Stimulated activated CD8-positive, alpha-beta memory T cell treated with anti-CD3 and anti-CD28 coated beads, Interleukin-4, amount 100 ng/mL, for 24 hours (primary cell): Measurements from ENCODE around the gene PPM1N.

Experiments used
- DNase-seq: peaks from one replicate; pipeline ENCODE4 v3.0.0-alpha.2; 2020; ENCODE audit warnings: low read depth

Gene PPM1N

GRCh38 chr19:45542234-45542668, 44.0 kb downstream of the PPM1N start:
- no peak for DNase-seq

- DNase-seq = no peak
Measured at GRCh38 chr19:45547211-45547770, 49.0 kb downstream of the PPM1N start.

GRCh38 chr19:45547965-45548609, 49.8 kb downstream of the PPM1N start:
- DNase-seq = no peak
